Medulla oblongata (tissue), 1 donor: ENCODE data around the gene IL2RG.

Experiments used
- DNase-seq: peaks from one replicate; pipeline ENCODE4 v3.0.0-alpha.2; 2015; ENCODE audit errors: extremely low spot score

IL2RG gene

GRCh38 chrX:71107762-71108360 lies 3.5 kb downstream of the IL2RG start:
- DNase-seq, result no peak

- DNase-seq, result no peak
These were observed 4.1 kb downstream of the IL2RG start for GRCh38 chrX:71107245-71107644.

GRCh38 chrX:71106427-71106826 lies 5.0 kb downstream of the IL2RG start, which contains the start of gene CXorf65:
Gene CXorf65 (minus strand): TSS chrX:71106740. CDS start chrX:71106556, 184 bp downstream.
- no peak for DNase-seq

GRCh38 chrX:71105628-71106027 lies 5.7 kb downstream of the IL2RG start:
- no peak for DNase-seq

GRCh38 chrX:71103110-71103983 lies 8.0 kb downstream of the IL2RG start:
- DNase-seq, result peak; percentile 16

GRCh38 chrX:71102292-71102691 lies 9.1 kb downstream of the IL2RG start:
- DNase-seq, result no peak

- DNase-seq, result no peak
These were observed 10.5 kb downstream of the IL2RG start for GRCh38 chrX:71100581-71101505.

GRCh38 chrX:71099736-71100135 lies 11.6 kb downstream of the IL2RG start:
- no peak for DNase-seq

- no peak for DNase-seq
These were observed 12.3 kb downstream of the IL2RG start for GRCh38 chrX:71098951-71099506.

GRCh38 chrX:71098302-71098701 lies 13.1 kb downstream of the IL2RG start:
- peak; percentile 79 for DNase-seq

GRCh38 chrX:71096760-71097032 lies 14.7 kb downstream of the IL2RG start:
- DNase-seq, result no peak

- DNase-seq, result peak; percentile 41
These were observed 15.2 kb downstream of the IL2RG start for GRCh38 chrX:71095981-71096759.

GRCh38 chrX:71095555-71095980 lies 15.8 kb downstream of the IL2RG start, which contains the start of gene FOXO4:
Gene FOXO4 (plus strand): TSS chrX:71095851. CDS start chrX:71096529, 678 bp downstream.
- peak; percentile 93 for DNase-seq

GRCh38 chrX:71095033-71095432 lies 16.3 kb downstream of the IL2RG start:
- no peak for DNase-seq

GRCh38 chrX:71091263-71091662 lies 20.1 kb downstream of the IL2RG start:
- no peak for DNase-seq

- no peak for DNase-seq
These were observed 25.5 kb downstream of the IL2RG start for GRCh38 chrX:71085900-71086299.

GRCh38 chrX:71082822-71083221 lies 28.6 kb downstream of the IL2RG start:
- DNase-seq, result no peak

- DNase-seq, result no peak
These were observed 29.2 kb downstream of the IL2RG start for GRCh38 chrX:71082124-71082647.

- DNase-seq, result no peak
These were observed 29.9 kb downstream of the IL2RG start for GRCh38 chrX:71081330-71082123.

- no peak for DNase-seq
These were observed 40.8 kb downstream of the IL2RG start for GRCh38 chrX:71070531-71070930.
